Middle frontal gyrus (tissue), 1 donor: Measurements from ENCODE around the gene PLPPR2.
"Not testable (repeated sequence)": the region's sequence is repeated elsewhere in the genome, so short reads cannot be mapped to it uniquely, and the experiment has no call there.

Experiments used
- DNase-seq: peaks from one replicate; pipeline ENCODE4 v3.0.0-alpha.2; 2015; ENCODE audit warnings: low spot score; ENCODE audit errors: extremely low spot score

Gene PLPPR2

GRCh38 chr19:11355160-11356073, at the start of gene PLPPR2:
PLPPR2 (plus strand) TSS chr19:11355432; CDS start chr19:11357674, 2,242 bp downstream.
- DNase-seq, result peak; percentile 83

GRCh38 chr19:11306337-11306736, 48.9 kb upstream of the PLPPR2 start:
- DNase-seq, result no peak

GRCh38 chr19:11320278-11320995, 34.8 kb upstream of the PLPPR2 start:
- DNase-seq, result not testable (repeated sequence)

DNA sequence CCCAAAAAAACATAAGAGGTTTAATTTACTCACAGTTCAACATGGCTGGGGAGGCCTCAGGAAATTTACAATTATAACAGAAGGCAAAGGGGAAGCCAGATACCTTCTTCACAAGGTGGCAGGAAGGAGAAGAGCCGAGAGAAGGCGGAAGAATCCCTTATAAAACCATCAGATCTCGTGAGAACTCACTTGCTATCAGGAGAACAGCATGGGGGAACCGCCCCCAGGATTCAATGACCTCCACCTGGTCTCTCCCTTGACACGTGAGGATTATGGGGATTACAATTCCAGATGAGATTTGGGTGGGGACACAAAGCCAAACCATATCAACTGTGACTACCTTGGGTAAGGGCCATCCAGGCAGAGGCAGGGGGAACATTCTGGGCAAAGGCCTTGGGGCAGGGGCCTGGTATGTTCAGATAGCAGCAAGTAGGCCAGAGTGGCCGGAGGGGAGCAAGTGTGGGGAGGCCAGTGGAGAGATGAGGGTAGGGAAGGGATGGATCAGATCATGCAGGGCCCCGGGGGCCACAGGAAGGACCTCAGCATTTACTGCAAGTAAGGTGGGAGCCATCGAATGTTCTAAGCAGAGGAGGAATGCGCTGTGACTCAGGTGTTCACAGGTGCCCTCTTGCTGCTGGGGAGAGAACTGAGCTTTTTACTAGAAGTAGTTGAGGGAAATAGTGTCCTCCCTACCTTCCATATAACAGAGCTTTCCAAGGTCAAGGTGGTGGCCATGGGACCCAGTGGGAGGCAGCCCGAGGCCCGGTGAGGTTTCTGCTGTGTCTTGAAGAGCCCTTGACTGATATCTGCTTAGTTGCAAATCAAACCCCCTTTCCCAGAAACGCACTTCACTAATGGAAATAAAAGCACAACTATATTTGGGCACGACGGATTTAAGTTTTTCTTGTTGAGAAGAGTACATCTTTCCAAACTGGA, 33.8 kb upstream of the PLPPR2 start:
- DNase-seq, result no peak

- DNase-seq, result no peak
Observed at GRCh38 chr19:11322269-11323024, 32.8 kb upstream of the PLPPR2 start.

GRCh38 chr19:11323601-11324078, 31.6 kb upstream of the PLPPR2 start:
- DNase-seq, result no peak

- peak; percentile 38 for DNase-seq
Observed at GRCh38 chr19:11324079-11324661, 31.1 kb upstream of the PLPPR2 start.

DNA sequence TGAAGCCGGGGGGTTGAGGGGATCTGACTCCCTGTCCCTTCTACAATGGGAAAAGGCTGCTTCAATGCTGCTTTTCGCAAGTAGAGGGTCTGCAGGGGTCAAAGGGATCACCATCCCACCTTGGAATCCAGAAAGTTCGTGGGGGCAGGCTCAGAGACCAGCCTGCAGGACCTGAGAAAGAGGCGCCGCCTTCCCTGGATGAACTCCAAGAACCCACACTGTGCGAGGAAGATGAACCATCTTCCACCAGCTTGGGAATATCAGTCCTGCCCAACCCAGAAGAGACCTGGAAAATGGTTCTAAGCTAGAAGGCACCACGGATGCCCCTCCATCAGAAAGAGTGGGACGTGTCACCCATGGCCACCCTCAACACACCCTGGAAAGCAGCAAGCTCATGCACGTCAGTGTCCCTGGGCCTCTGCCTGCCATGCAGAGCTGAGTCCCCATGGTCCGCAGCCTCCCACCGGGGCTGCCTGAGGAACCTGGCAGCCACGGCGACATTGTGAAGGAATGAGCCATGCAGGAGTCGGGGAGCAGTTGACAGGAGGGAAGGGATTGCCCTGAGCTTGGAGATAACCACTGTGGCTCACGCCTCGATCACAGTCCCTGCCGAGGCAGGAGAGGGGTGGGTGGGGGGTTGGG, 30.4 kb upstream of the PLPPR2 start:
- DNase-seq, result no peak

DNA sequence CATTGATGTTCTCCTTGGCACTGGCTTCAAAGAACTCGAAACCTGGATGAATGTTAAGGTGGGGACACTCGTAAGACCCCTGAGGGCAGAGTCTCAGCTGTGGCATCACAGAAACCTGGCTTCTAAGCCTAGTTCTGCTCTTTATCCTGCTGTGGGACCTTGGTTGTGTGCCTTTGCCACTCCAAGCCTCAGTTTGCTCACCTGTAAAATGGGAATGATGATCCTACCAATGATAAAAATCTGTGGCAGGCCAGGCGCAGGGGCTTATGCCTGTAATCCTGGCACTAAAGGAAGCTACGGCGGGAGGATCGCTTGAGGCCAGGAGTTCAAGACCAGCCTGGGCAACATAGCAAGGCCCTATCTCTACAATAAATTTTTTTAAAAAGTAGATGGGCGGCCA, 29.7 kb upstream of the PLPPR2 start:
- DNase-seq, result no peak

GRCh38 chr19:11330127-11330526, 25.1 kb upstream of the PLPPR2 start:
- DNase-seq, result no peak

GRCh38 chr19:11331502-11331901, 23.7 kb upstream of the PLPPR2 start:
- DNase-seq, result no peak

- no peak for DNase-seq
Observed at GRCh38 chr19:11332822-11333221, 22.4 kb upstream of the PLPPR2 start.

- not testable (repeated sequence) for DNase-seq
Observed at GRCh38 chr19:11333838-11334237, 21.4 kb upstream of the PLPPR2 start.

DNA sequence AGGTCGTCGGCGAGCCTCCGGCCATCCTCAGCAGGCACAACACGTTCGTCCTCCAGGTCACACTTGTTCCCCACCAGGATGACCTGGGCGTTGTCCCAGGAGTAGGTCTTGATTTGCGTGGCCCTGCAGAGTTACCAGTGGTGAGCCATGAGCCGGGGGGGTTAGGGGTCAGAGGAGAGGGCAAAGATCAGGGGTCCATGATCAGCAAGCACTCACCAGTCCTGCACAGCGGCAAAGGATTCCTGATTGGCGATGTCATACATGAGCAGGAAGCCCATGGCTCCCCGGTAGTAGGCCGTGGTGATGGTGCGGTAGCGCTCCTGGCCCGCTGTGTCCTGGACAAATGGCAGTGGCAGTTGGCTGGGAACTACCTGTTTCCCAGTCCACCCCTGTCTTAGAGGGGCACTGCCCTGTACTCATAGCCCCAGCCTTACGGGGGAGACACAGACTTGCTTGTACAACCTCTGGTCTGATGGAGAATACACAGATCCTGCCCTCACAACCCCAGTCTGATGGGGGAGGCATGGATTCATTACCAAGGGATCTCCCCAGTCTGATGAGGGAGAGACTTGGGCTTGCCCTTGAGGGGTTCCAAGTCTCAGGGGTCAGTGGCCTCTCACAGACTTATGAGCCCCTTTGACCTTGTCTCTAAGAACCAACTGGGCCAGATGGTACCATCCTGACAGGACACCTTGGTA, 19.6 kb upstream of the PLPPR2 start:
- DNase-seq, result no peak

GRCh38 chr19:11337080-11337479, 18.2 kb upstream of the PLPPR2 start:
- no peak for DNase-seq

GRCh38 chr19:11338121-11338520, 17.1 kb upstream of the PLPPR2 start:
- DNase-seq, result no peak

DNA sequence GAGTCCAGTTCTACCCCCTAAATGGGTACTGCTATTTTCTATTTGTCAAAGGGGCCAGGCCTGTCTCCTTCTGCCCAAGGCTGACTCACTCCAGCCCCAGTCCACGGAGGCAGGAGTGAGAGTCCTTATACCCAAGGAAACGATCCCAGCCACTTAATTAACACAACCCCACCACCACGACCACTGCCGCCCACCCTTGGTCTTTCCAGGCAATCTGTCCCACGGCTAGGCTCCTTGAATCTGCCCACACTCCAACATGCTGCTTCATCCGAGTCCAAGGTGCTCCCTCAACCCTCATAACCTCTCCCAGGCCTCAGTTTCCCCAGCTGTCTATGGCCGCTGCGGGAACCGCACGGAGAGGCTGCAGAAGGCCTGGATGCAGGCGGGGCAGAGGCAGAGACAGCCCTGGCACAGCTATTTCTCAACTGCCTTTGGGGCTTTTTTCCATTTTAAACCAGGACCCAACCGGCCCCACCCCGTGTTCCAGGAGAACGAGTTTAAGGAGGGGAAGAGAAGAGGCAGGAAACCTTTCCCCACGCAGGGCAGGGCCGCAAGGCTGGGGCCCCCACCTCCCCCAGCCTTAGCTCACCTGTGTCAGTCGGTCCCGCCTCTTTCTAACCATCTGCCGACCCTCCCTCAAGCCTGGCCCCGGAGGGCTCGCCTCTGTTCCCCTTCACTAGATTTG, 16.5 kb upstream of the PLPPR2 start:
- no peak for DNase-seq
